SK-N-SH treated with all-trans-retinoic acid at 6 μM for 48 hours (cell line): Measurements from ENCODE around the gene SIRT7.

ENCODE experiments used
- ATAC-seq: fragments of 200-7000 bp; cut with Tn5 transposase; 3 replicates; pipeline ENCODE4 v1.9.1; 2020; ENCODE audit warnings: mild to moderate bottlenecking, moderate library complexity
- ARNTL ChIP-seq: fragments of 450-650 bp; formaldehyde crosslinking; IDR thresholded peaks from 2 replicates; pipeline ENCODE4 v1.5.0; 2020; ENCODE audit warnings: low read depth, mild to moderate bottlenecking, moderate library complexity, borderline replicate concordance
- BACH2 ChIP-seq: fragments of 250-450 bp; sonication (Bioruptor Pico); IDR thresholded peaks from 2 replicates; pipeline ENCODE4 v1.9.0; 2021; ENCODE audit warnings: mild to moderate bottlenecking, borderline replicate concordance
- CREB5 ChIP-seq: fragments of 250-450 bp; sonication (Bioruptor Pico); IDR thresholded peaks from 2 replicates; pipeline ENCODE4 v1.5.1; 2020; ENCODE audit warnings: low read depth, mild to moderate bottlenecking, moderate library complexity
- CSDC2 ChIP-seq: fragments of 250-450 bp; sonication (Bioruptor Pico); IDR thresholded peaks from 2 replicates; pipeline ENCODE4 v1.5.0; 2020; ENCODE audit warnings: mild to moderate bottlenecking, moderate library complexity
- CSRNP3 ChIP-seq: fragments of 250-450 bp; sonication (Bioruptor Pico); IDR thresholded peaks from 2 replicates; pipeline ENCODE4 v1.5.1; 2021; ENCODE audit warnings: mild to moderate bottlenecking, moderate library complexity
- GLIS3 ChIP-seq: fragments of 250-450 bp; sonication (Bioruptor Pico); IDR thresholded peaks from 2 replicates; pipeline ENCODE4 v1.5.0; 2020; ENCODE audit warnings: mild to moderate bottlenecking, moderate library complexity
- ISL1 ChIP-seq: fragments of 250-450 bp; sonication (Bioruptor Pico); IDR thresholded peaks from 2 replicates; pipeline ENCODE4 v2.1.2; 2022; ENCODE audit warnings: mild to moderate bottlenecking, moderate library complexity
- OSR1 ChIP-seq: fragments of 250-450 bp; sonication (Bioruptor Pico); IDR thresholded peaks from 2 replicates; pipeline ENCODE4 v1.8.0; 2022; ENCODE audit warnings: moderate library complexity, mild to moderate bottlenecking, inconsistent platforms
- PPARA ChIP-seq: fragments of 250-450 bp; sonication (Bioruptor Pico); IDR thresholded peaks from 2 replicates; pipeline ENCODE4 v1.5.0; 2020; ENCODE audit warnings: mild to moderate bottlenecking, borderline replicate concordance
- RARB ChIP-seq: fragments of 250-450 bp; sonication (Bioruptor Pico); IDR thresholded peaks from 2 replicates; pipeline ENCODE4 v1.8.0; 2021; ENCODE audit warnings: mild to moderate bottlenecking, moderate library complexity
- SNAI2 ChIP-seq: fragments of 250-450 bp; sonication (Bioruptor Pico); IDR thresholded peaks from 2 replicates; pipeline ENCODE4 v1.5.0; 2020; ENCODE audit warnings: mild to moderate bottlenecking, moderate library complexity
- TCF4 ChIP-seq: fragments of 250-450 bp; sonication (Bioruptor Pico); IDR thresholded peaks from 2 replicates; pipeline ENCODE4 v1.8.0; 2021; ENCODE audit warnings: mild to moderate bottlenecking, moderate library complexity, borderline replicate concordance
- TOX ChIP-seq: fragments of 250-450 bp; sonication (Bioruptor Pico); IDR thresholded peaks from 2 replicates; pipeline ENCODE4 v1.8.0; 2021; ENCODE audit warnings: mild to moderate bottlenecking, moderate library complexity, borderline replicate concordance
- TSHZ2 ChIP-seq: fragments of 250-450 bp; sonication (Bioruptor Pico); IDR thresholded peaks from 2 replicates; pipeline ENCODE4 v1.5.0; 2020; ENCODE audit warnings: mild to moderate bottlenecking, moderate library complexity
- ZC3H10 ChIP-seq: fragments of 250-450 bp; sonication (Bioruptor Pico); IDR thresholded peaks from 2 replicates; pipeline ENCODE4 v1.5.1; 2021; ENCODE audit warnings: mild to moderate bottlenecking, moderate library complexity
- ZFP3 ChIP-seq: fragments of 250-450 bp; sonication (Bioruptor Pico); IDR thresholded peaks from 2 replicates; pipeline ENCODE4 v1.5.0; 2020; ENCODE audit warnings: mild to moderate bottlenecking, moderate library complexity
- ZFP30 ChIP-seq: fragments of 450-650 bp; formaldehyde crosslinking; IDR thresholded peaks from 2 replicates; pipeline ENCODE4 v1.5.0; 2022; ENCODE audit warnings: mild to moderate bottlenecking, moderate library complexity
- ZNF565 ChIP-seq: fragments of 450-650 bp; formaldehyde crosslinking; conservative IDR thresholded peaks from 2 replicates; pipeline ENCODE4 v1.5.0; 2020; ENCODE audit warnings: low read depth, mild to moderate bottlenecking, moderate library complexity
- ZNF70 ChIP-seq: fragments of 450-650 bp; formaldehyde crosslinking; IDR thresholded peaks from 2 replicates; pipeline ENCODE4 v1.5.0; 2020; ENCODE audit warnings: mild to moderate bottlenecking, moderate library complexity
- ZNF8 ChIP-seq: fragments of 450-650 bp; formaldehyde crosslinking; IDR thresholded peaks from 2 replicates; pipeline ENCODE4 v1.5.0; 2020; ENCODE audit warnings: mild to moderate bottlenecking, moderate library complexity
- TF ChIP-seq, protein P1 (sequence below): fragments of 250-450 bp; sonication (Bioruptor Pico); IDR thresholded peaks from 2 replicates; pipeline ENCODE4 v1.8.0; 2020; ENCODE audit warnings: mild to moderate bottlenecking, moderate library complexity, borderline replicate concordance

SIRT7 gene

GRCh38 chr17:81942167-81942553, 24.2 kb upstream of the SIRT7 start (continued):
- TF ChIP-seq CSDC2 (CRISPR knock-in tag) (no peak), TOX (CRISPR knock-in tag) (no peak), PPARA (CRISPR knock-in tag) (no peak), SNAI2 (CRISPR knock-in tag) (no peak), ZC3H10 (no peak), ZFP3 (CRISPR knock-in tag) (no peak), ARNTL (CRISPR knock-in tag) (no peak)
- TF ChIP-seq, all 23 proteins: peak for 0

DNA sequence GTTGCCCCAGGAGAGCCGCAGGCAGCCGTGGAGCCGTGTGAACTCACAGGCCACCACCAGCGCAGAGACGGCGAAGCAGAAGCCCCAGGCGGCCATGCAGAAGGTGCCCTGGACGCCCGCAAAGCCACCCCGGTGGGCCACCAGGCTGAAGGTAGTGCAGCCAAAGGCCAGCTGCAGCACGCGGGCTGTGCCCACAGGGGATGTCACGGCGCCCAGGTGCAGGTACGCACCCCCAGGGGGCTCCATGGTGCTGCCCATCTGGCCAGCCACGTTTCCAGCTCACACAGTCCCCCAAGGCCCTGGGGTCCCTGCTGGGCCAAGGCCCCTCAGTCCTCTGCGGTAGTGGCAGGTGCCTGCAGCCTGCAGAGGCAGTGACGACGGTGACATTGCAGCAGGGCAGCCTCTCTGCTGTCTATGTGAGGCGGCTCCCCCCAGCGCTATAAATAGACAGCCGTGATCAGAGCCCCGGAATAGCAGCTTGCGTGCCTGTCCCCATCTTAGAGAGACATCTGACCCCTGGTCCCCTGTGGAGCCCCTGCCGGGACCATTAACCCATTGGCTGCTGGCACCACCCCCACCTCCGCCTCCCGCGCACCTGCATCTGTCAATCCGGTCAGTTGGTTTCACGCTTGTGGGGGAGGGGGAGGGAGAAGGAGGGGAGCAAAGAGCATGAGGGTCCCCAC, 23.6 kb upstream of the SIRT7 start:
- no peak for ATAC-seq
- TF ChIP-seq, protein P1, sequence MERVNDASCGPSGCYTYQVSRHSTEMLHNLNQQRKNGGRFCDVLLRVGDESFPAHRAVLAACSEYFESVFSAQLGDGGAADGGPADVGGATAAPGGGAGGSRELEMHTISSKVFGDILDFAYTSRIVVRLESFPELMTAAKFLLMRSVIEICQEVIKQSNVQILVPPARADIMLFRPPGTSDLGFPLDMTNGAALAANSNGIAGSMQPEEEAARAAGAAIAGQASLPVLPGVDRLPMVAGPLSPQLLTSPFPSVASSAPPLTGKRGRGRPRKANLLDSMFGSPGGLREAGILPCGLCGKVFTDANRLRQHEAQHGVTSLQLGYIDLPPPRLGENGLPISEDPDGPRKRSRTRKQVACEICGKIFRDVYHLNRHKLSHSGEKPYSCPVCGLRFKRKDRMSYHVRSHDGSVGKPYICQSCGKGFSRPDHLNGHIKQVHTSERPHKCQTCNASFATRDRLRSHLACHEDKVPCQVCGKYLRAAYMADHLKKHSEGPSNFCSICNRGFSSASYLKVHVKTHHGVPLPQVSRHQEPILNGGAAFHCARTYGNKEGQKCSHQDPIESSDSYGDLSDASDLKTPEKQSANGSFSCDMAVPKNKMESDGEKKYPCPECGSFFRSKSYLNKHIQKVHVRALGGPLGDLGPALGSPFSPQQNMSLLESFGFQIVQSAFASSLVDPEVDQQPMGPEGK (CRISPR knock-in tag), result no peak
- no peak for TF ChIP-seq ZFP30 (CRISPR knock-in tag)
- TF ChIP-seq ZNF565 (CRISPR knock-in tag), result no peak
- TF ChIP-seq SNAI2 (CRISPR knock-in tag), result no peak
- no peak for TF ChIP-seq ARNTL (CRISPR knock-in tag)
- TF ChIP-seq ZC3H10, result no peak
- no peak for TF ChIP-seq ZNF70 (CRISPR knock-in tag)
- no peak for TF ChIP-seq TSHZ2
- no peak for TF ChIP-seq GLIS3 (CRISPR knock-in tag)
- no peak for TF ChIP-seq CSRNP3 (CRISPR knock-in tag)
- TF ChIP-seq CSDC2 (CRISPR knock-in tag), result no peak
- TF ChIP-seq TOX (CRISPR knock-in tag), result no peak
- TF ChIP-seq ZNF8 (CRISPR knock-in tag), result no peak
- TF ChIP-seq BACH2 (CRISPR knock-in tag), result no peak
- no peak for TF ChIP-seq PPARA (CRISPR knock-in tag)
- TF ChIP-seq CREB5, result no peak
- no peak for TF ChIP-seq ISL1 (CRISPR knock-in tag)
- no peak for TF ChIP-seq OSR1 (CRISPR knock-in tag)
- TF ChIP-seq RARB (CRISPR knock-in tag), result no peak
- TF ChIP-seq TCF4 (CRISPR knock-in tag), result no peak

- no peak for ATAC-seq
- TF ChIP-seq ZNF565 (CRISPR knock-in tag), result no peak
- no peak for TF ChIP-seq ZC3H10
- TF ChIP-seq CSRNP3 (CRISPR knock-in tag), result no peak
- no peak for TF ChIP-seq ZFP30 (CRISPR knock-in tag)
Observed at GRCh38 chr17:81940538-81941483, 22.8 kb upstream of the SIRT7 start.
